HepG2 (cell line): ENCODE data around the gene CMTM2. TPM values are rescaled to one million over a fixed set of nuclear protein-coding genes. Genes with fewer than 3 reads are reported as not detected.

Source experiments
- ARNTL ChIP-seq: sonication (generic); formaldehyde crosslinking; IDR thresholded peaks from 2 replicates; pipeline ENCODE4 v1.4.0; 2020; ENCODE audit warnings: mild to moderate bottlenecking, missing genetic modification reagents
- ASH2L ChIP-seq: fragments of 300-600, 200-600 bp; sonication (generic); IDR thresholded peaks from 2 replicates; pipeline ENCODE4 v1.7.0; 2017; ENCODE audit warnings: low read depth, mild to moderate bottlenecking, moderate library complexity, mixed read lengths, low read length; ENCODE audit not compliant: insufficient read length
- CCDC6 ChIP-seq: sonication (generic); formaldehyde crosslinking; IDR thresholded peaks from 2 replicates; pipeline ENCODE4 v1.8.1; 2022; ENCODE audit warnings: mild to moderate bottlenecking, missing genetic modification reagents, moderate library complexity
- ERF ChIP-seq: IDR thresholded peaks from 2 replicates; pipeline ENCODE4 v1.6.1; 2018; ENCODE audit warnings: missing biosample characterization, missing genetic modification reagents
- MIER3 ChIP-seq: IDR thresholded peaks from 2 replicates; pipeline ENCODE4 v1.6.1; 2016; ENCODE audit warnings: missing compliant biosample characterization, borderline replicate concordance
- MTERF4 ChIP-seq: sonication (generic); formaldehyde crosslinking; IDR thresholded peaks from 2 replicates; pipeline ENCODE4 v1.8.0; 2023; ENCODE audit warnings: mild to moderate bottlenecking, missing genetic modification reagents
- RNF219 ChIP-seq: sonication (generic); formaldehyde crosslinking; IDR thresholded peaks from 2 replicates; pipeline ENCODE4 v1.5.0; 2020; ENCODE audit warnings: mild to moderate bottlenecking, missing genetic modification reagents
- XBP1 ChIP-seq: sonication (generic); formaldehyde crosslinking; IDR thresholded peaks from 2 replicates; pipeline ENCODE4 v1.5.0; 2020; ENCODE audit warnings: missing genetic modification reagents
- XRCC5 ChIP-seq: fragments of 200-400 bp; formaldehyde crosslinking; optimal IDR thresholded peaks from 2 replicates; pipeline ENCODE3; 2017; ENCODE audit warnings: mild to moderate bottlenecking, low read length
- ZNF329 ChIP-seq: sonication (generic); formaldehyde crosslinking; IDR thresholded peaks from 2 replicates; pipeline ENCODE4 v1.9.0; 2021; ENCODE audit warnings: low read depth, mild to moderate bottlenecking, missing genetic modification reagents
- ZNF431 ChIP-seq: sonication (generic); formaldehyde crosslinking; IDR thresholded peaks from 2 replicates; pipeline ENCODE4 v1.9.0; 2022; ENCODE audit warnings: missing genetic modification reagents, low read depth, mild to moderate bottlenecking, borderline replicate concordance
- ZSCAN5A ChIP-seq: sonication (generic); formaldehyde crosslinking; IDR thresholded peaks from 2 replicates; pipeline ENCODE4 v1.8.0; 2022; ENCODE audit warnings: mild to moderate bottlenecking, missing genetic modification reagents, borderline replicate concordance
- polyA plus RNA-seq, 8 experiments: library from polyadenylated mRNA; depleted of rRNA in 3 of 8; stranded (reverse) in 7 of 8; unstranded in 1 of 8; fragments of >200 nt; fragmentation: Illumina TruSeq in 4 of 8; extraction: Trizol in 4 of 8; gene quantifications; 2 replicates each; pipeline versions ENCODE4 v1.2.1 to v1.2.3, GENCODE V29; 2011 to 2016; ENCODE audit warnings: low read depth in 4 of 8, missing spikeins in 1 of 8, mixed read lengths in 1 of 8; ENCODE audit not compliant: insufficient read depth in 1 of 8
- total RNA-seq, 5 experiments: library from RNA; depleted of rRNA; stranded (reverse); fragments of >200 nt; fragmentation: Illumina TruSeq; extraction: Trizol; gene quantifications; 2 replicates each; pipeline ENCODE4 v1.2.3, GENCODE V29; 2016; ENCODE audit warnings: low read depth in 1 of 5
- TF ChIP-seq, protein P1 (sequence below): sonication (generic); formaldehyde crosslinking; IDR thresholded peaks from 2 replicates; pipeline ENCODE4 v1.4.0; 2020; ENCODE audit warnings: missing genetic modification reagents, borderline replicate concordance
- TF ChIP-seq, protein P2 (sequence below): sonication (generic); formaldehyde crosslinking; IDR thresholded peaks from 2 replicates; pipeline ENCODE4 v1.5.1; 2020; ENCODE audit warnings: missing genetic modification reagents, mild to moderate bottlenecking, borderline replicate concordance
- TF ChIP-seq, protein P3 (sequence below): sonication (generic); formaldehyde crosslinking; IDR thresholded peaks from 2 replicates; pipeline ENCODE4 v1.5.0; 2020; ENCODE audit warnings: missing genetic modification reagents

The CMTM2 gene
- total and polyA plus RNA-seq, 2 of the 13 experiments (the other 11 are each of a cell fraction or from before 2014, with no cell fraction given): not detected

DNA sequence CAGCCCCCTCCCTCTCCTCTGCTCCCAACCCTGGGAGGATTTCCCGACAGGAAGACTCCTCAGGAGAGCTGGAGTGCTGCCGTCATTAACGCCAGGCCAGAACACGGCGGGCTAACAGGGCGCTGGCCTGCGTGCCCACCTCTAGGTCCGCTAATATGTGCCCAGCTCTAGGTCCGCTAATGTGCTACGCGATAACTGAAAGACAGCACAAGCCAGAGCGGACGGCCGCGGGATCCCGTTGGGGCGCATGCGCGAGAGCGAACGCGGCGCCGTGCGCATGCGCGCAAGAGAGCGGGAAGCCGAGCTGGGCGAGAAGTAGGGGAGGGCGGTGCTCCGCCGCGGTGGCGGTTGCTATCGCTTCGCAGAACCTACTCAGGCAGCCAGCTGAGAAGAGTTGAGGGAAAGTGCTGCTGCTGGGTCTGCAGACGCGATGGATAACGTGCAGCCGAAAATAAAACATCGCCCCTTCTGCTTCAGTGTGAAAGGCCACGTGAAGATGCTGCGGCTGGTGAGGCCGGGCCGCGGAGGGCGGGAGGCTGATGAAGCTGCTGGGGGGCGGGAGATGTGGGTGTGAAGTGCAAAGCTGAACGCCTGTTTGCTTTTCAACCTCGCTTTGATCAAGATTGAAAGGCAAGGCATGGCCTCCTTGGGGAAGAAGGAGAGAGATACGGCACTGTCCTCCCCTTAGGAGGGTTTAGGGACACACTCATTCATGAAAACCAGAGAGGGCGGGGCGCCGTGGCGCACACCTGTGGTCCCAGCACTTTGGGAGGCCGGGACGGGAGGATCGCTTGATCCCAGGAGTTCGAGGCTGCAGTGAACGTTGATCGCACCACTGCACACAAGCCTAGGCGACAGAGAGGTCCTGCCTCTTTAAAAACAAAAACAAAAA is 26.7 kb upstream of the CMTM2 start, which contains the start of gene CKLF (continued):
- TF ChIP-seq RNF219: peak; percentile 98
- TF ChIP-seq, protein P1, sequence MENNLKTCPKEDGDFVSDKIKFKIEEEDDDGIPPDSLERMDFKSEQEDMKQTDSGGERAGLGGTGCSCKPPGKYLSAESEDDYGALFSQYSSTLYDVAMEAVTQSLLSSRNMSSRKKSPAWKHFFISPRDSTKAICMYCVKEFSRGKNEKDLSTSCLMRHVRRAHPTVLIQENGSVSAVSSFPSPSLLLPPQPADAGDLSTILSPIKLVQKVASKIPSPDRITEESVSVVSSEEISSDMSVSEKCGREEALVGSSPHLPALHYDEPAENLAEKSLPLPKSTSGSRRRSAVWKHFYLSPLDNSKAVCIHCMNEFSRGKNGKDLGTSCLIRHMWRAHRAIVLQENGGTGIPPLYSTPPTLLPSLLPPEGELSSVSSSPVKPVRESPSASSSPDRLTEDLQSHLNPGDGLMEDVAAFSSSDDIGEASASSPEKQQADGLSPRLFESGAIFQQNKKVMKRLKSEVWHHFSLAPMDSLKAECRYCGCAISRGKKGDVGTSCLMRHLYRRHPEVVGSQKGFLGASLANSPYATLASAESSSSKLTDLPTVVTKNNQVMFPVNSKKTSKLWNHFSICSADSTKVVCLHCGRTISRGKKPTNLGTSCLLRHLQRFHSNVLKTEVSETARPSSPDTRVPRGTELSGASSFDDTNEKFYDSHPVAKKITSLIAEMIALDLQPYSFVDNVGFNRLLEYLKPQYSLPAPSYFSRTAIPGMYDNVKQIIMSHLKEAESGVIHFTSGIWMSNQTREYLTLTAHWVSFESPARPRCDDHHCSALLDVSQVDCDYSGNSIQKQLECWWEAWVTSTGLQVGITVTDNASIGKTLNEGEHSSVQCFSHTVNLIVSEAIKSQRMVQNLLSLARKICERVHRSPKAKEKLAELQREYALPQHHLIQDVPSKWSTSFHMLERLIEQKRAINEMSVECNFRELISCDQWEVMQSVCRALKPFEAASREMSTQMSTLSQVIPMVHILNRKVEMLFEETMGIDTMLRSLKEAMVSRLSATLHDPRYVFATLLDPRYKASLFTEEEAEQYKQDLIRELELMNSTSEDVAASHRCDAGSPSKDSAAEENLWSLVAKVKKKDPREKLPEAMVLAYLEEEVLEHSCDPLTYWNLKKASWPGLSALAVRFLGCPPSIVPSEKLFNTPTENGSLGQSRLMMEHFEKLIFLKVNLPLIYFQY (CRISPR knock-in tag): peak; percentile 70; the same call in 1 of the 2 replicates
- TF ChIP-seq ARNTL (CRISPR knock-in tag): peak; percentile 14
- peak; percentile 90; the same call in 1 of the 2 replicates for TF ChIP-seq ZSCAN5A (CRISPR knock-in tag)
- TF ChIP-seq, protein P2, sequence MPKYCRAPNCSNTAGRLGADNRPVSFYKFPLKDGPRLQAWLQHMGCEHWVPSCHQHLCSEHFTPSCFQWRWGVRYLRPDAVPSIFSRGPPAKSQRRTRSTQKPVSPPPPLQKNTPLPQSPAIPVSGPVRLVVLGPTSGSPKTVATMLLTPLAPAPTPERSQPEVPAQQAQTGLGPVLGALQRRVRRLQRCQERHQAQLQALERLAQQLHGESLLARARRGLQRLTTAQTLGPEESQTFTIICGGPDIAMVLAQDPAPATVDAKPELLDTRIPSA (CRISPR knock-in tag): peak; percentile 98; the same call in 1 of the 2 replicates
- TF ChIP-seq ZNF431: peak; percentile 92
- no peak for TF ChIP-seq XRCC5
- peak; percentile 74 for TF ChIP-seq ASH2L
- TF ChIP-seq ERF (CRISPR knock-in tag): peak; percentile 99
- no peak for TF ChIP-seq MTERF4 (CRISPR knock-in tag)
- peak; percentile 85 for TF ChIP-seq XBP1 (CRISPR knock-in tag)
- peak; percentile 94; the same call in 1 of the 2 replicates for TF ChIP-seq MIER3 (CRISPR knock-in tag)
- peak; percentile 92 for TF ChIP-seq ZNF329
- TF ChIP-seq CCDC6 (CRISPR knock-in tag): peak; percentile 98; the same call in 1 of the 2 replicates
- TF ChIP-seq, protein P3, sequence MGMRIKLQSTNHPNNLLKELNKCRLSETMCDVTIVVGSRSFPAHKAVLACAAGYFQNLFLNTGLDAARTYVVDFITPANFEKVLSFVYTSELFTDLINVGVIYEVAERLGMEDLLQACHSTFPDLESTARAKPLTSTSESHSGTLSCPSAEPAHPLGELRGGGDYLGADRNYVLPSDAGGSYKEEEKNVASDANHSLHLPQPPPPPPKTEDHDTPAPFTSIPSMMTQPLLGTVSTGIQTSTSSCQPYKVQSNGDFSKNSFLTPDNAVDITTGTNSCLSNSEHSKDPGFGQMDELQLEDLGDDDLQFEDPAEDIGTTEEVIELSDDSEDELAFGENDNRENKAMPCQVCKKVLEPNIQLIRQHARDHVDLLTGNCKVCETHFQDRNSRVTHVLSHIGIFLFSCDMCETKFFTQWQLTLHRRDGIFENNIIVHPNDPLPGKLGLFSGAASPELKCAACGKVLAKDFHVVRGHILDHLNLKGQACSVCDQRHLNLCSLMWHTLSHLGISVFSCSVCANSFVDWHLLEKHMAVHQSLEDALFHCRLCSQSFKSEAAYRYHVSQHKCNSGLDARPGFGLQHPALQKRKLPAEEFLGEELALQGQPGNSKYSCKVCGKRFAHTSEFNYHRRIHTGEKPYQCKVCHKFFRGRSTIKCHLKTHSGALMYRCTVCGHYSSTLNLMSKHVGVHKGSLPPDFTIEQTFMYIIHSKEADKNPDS (CRISPR knock-in tag): peak; percentile 98; the same call in 1 of the 2 replicates
